ENCODE data around the gene GPATCH1. TPM values are rescaled to one million over a fixed set of nuclear protein-coding genes. Genes with fewer than 3 reads are reported as not detected.

Gene GPATCH1
- total and polyA plus RNA-seq, 9 of the 15 experiments (the other 6 are each of a cell fraction or from before 2014, with no cell fraction given): 3.7 to 9.7 (median 7.7) TPM

GRCh38 chr19:33143897-33144405 is 63.0 kb downstream of the GPATCH1 start (continued):
- TF ChIP-seq STAT5B (CRISPR knock-in tag; IDR thresholded peaks at IDR 0.05) (no peak), THRA (IDR thresholded peaks at IDR 0.05) (peak; percentile 54; the same call in 1 of the 2 replicates), TAF15 (IDR thresholded peaks at IDR 0.05; ENCODE audit: low read depth, low read length) (no peak), CEBPG (CRISPR knock-in tag; IDR thresholded peaks at IDR 0.05) (no peak), CEBPG (tag; conservative IDR thresholded peaks at IDR 0.05 in 1 of 2, IDR thresholded peaks at IDR 0.05 in 1 of 2) (peak in 1 of 2 experiments; percentile 26; a peak in 1 of 4 replicates), RBM25 (IDR thresholded peaks at IDR 0.05; ENCODE audit: low read depth, low read length, severe bottlenecking) (no peak), ZNF280B (CRISPR knock-in tag; IDR thresholded peaks at IDR 0.05) (no peak), FIP1L1 (IDR thresholded peaks at IDR 0.05; ENCODE audit: low read depth, low read length, poor library complexity, severe bottlenecking) (no peak), RREB1 (CRISPR knock-in tag; IDR thresholded peaks at IDR 0.05) (no peak), CREB3 (tag; conservative IDR thresholded peaks at IDR 0.05; ENCODE audit: low read depth) (no peak), CBFA2T3 (IDR thresholded peaks at IDR 0.05) (no peak), E2F1 (CRISPR knock-in tag; IDR thresholded peaks at IDR 0.05) (no peak), CTCF (IDR thresholded peaks at IDR 0.05 in 2 of 3, conservative IDR thresholded peaks at IDR 0.05 in 1 of 3; ENCODE audit: insufficient read depth in 2 of 3, low read depth in 1 of 3, low read length in 3 of 3) (peak; percentile 85 to 92 (median 90)), SMAD1 (IDR thresholded peaks at IDR 0.05; ENCODE audit: low read depth, low read length, partially characterized antibody) (no peak)

All from K562 (cell line).